GM21367 (cell line): ENCODE data around the gene CERK.

Experiments
- ATAC-seq: cut with Tn5 transposase; IDR thresholded peaks from one replicate; pipeline ENCODE4 v1.9.1; 2021; ENCODE audit not compliant: unreplicated experiment

CERK gene

DNA sequence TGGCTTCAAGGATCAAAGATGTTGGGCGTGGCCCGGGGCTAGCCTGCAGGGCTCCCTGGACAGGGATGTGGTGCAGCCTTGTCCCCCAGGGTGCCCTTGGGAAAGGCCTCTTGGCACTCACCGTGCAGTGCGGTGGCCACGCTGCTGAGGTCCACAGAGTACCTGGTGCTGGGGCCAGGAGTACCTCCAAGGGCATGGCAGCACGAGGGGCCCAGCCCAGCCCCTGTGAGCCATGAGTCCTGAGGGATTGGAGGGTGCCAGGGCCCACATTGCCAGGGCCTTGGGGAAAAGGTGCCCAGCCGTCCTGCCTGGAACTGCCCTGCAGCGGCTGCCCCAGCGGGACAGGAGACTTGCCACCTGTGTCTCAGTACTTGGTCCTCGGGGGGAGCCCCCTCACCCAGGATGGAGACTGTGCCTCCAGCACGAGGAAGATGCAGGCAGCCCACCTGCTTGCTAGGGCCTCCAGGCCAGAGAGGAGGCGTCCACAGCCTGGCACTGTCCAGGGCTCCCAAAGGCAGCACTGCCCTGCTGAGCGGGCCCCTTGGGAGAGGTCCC is 73.7 kb downstream of the CERK start:
- ATAC-seq = no peak

DNA sequence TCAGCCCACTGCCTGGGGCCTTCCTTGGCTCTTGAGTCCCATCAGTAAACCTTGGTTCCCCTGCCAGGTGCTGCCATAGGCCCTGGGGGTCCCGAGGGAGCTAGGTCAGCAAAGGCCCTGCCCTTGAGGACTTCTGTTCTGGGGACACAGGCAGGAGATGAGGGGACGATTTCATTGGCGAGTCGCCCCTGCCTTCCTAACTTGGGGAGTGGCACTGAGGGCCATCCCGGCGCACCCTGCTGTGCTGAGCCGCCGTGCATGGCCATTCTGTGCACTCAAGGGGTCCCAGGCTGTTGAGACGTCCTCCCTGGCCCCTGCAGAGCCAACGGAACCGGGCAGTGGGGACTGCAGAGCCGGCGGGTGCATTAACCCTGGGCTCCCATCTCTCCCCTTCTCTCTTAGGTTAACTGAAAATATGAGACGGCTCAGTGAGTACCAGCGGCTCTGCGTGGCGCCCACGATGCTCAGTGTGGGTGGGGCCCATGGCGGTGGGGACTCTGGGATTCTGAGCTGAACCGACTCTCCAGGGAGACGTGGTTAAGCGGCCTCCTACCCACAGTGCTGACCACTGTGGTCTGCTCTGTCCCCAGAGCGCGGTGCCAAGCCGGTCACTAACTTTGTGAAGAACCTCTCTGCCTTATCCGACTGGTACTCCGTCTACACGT is 74.5 kb downstream of the CERK start:
- no peak for ATAC-seq

DNA sequence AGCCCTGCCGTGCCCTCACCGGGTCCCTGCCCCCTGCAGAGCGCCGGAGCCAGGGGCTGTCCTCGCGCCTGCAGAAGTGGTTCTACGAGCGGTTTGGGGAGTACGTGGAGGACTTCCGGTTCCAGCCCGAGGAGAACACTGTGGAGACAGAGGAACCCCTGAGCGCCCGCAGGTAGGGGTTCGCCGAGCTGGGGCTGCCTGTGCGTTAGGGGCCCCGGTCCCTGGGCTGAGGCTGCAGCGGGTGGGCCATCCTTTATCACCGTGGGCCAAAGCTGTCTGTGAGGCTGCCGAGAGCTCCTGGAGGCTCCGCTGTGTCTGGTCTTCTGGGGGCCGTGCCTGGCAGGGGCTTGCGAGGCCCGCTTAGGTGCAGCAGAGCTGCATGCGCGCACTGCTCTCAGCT is 75.1 kb downstream of the CERK start:
- no peak for ATAC-seq

DNA sequence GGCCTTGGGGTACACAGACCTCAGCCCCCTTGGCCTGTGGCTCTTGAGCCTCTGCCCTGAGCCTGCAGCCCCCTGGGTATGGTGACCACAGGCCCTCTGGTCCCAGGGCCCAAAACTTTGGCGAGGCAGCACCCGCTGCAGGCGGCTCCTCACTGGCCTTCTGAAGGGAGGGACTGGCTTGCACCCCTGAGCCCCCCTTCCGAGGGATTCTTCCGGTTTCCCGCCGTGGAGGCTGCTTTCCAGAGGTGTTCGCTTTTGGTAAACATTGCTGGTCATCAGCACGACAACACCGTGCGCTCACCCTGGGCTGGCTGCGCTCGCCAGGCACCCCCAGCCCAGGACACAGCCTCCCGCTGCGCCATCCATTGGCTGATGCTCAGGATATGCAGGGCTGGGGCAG is 75.8 kb downstream of the CERK start:
- no peak for ATAC-seq

DNA sequence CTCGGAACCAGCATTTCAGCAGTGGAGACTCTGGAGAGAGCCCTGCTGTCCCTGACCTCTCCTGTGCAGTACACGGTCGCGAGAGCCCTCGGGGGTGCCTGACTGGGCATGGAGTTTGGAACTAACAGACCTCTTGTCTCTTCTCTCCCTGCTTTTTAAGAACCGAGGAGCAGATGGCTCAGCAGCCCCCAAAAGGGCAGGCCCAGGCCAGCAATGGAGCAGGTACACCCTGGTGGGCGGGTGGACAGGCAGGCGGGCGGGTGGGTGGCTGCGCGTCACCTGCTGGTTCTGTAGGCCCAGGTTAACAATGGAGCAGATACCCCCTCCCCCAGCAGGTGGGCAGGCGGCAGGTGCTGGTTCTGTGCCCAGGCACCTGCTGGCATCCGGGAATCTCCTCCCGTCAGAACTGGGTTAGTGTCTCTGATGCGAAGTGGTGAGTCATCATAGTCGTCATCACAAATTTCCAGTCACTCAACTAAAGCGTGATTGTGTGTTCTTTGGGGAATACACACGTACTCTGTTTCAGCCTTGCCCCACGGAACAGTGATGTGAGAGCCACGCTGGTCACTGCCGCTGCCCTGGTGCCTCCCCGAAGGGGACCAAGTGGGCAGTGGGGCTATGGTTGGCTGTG is 76.7 kb downstream of the CERK start:
- no peak for ATAC-seq

DNA sequence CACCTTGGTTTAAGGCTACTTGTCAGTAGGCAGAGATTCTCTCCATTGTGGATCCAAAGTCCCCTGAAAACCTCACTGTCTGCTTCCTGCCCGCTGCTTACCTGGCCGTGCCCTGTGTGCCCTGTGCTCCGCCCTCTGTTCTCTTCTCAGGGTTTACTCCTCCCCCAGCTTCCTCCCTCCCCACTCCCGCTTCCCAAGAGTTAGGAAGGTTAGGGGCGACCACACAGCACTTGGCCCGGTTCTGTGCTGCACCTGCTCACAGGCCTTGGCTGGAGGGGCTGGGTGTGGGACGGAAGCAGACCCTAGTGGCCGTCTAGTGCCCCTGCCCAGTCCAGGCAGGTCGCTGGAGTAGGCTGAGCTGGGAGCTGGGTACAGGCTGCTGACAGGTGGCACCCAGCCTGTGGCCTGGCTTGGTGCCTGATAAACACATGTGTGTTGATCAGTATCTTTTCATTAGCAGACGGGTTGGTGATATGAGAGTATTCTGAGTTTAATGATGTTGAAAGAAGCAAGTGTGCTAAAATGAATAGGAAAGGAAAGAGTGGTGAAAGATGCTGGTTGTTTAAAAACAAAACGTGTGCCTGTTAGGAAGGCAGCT is 77.3 kb downstream of the CERK start:
- ATAC-seq = no peak

DNA sequence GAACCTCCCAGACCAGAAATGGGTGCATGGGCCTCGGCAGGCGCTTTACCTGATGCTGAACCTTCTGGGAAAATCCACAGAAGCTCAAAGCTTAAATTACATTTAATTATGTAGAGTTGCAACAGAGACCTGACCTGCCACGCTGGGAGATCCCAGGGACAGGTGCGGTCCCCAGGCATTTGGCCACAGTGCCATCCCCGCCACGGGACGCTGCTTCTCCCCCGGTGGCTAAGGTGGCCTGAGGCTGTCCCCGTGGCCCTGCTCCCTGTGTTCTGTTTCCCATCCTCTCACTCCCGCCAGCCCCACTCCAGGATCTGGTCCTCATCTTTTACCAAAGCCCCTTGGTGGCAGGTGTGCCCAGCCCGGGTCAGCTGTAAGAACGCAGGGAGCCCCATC is 78.3 kb downstream of the CERK start:
- ATAC-seq = no peak

DNA sequence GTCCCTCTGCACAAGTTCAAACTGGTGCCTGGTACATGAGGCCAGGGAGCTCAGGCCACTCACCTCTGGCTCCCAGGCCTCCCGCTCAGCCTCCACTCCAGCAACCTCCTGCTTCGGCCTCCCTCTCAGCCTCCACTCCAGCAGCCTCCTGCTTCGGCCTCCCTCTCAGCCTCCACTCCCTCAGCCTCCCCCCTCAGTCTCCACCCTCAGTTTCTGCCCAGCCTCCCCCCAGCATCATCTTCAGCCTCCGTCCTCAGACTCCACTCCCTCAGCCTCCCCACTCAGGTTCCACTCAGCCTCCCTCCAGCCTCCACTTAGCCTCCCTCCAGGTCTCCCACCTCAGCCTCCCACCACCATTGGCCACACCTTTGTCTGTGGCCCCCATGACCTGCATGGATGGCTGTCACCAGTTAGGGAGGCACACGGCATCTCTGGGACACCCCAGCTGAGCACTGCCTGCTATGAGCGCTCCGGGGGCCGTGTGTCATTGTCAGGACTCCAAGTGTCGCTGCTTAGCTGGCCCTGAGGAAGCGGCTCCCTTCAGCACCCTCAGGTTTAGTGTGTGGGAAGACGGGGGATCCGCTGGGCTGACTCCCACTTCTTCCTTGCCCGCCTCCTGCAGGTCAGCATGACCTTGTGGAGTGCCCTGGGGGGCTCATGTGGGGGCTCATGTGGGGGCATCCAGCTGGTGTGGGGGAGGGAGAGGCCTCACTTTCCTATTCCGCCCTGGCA is 78.8 kb downstream of the CERK start:
- no peak for ATAC-seq

DNA sequence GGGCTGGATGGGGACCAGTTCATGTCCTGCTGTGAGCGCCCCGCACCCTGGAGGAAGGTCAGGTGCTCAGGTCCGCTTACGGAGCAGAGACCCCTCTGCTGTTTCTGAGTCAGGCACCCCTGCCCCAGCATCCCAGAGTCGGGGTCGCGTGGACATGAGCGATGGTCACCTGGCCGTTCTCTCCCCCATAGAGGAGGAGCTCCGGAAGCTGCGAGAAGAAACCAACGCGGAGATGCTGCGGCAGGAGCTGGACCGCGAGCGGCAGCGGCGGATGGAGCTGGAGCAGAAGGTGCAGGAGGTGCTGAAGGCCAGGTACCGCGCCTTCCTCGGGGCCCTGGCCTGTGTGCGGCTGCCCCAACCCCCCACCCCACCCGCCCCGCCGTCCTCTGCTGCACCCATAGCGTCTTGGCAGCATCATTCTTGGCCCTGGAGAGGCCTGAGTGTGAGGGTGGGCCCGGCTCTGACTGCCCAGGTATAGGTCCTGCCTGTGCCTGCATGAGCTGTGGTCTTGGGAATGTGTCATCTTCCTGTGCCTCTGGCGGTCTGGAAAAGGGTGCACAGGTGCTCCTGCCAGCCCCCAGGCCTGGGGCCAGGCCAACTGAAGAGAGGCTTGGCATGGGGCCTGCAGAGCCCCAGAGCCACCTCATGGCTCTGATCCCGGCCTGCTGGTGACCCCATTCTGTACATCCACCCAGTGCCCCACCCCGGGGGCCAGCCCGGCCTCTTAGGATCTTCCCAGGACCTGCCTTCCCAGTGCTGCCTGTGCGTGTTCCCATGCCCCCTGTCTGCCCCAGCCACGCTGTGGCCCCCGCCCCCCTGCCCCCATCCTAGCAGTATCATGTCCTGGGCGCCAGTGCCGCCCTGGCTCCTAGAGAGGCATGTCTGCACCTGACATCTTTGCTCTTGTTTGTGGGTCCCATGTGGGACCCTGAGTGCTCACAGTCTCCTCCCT is 79.8 kb downstream of the CERK start:
- no peak for ATAC-seq

DNA sequence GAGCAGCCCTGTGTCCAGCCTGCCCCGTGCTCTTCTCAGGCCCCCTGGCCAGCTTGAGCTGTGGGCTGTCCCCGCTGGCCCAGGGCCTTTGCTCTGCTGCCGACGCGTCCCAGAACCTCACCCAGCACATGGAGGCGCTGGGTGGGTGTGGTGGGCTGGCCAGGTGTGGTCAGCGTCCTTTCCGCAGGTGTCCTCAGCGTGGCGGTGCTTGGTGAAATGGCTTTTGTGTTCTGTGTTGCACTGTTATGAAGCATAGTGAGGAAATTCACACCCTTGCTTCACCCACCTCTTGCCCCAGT is 80.4 kb downstream of the CERK start:
- no peak for ATAC-seq

DNA sequence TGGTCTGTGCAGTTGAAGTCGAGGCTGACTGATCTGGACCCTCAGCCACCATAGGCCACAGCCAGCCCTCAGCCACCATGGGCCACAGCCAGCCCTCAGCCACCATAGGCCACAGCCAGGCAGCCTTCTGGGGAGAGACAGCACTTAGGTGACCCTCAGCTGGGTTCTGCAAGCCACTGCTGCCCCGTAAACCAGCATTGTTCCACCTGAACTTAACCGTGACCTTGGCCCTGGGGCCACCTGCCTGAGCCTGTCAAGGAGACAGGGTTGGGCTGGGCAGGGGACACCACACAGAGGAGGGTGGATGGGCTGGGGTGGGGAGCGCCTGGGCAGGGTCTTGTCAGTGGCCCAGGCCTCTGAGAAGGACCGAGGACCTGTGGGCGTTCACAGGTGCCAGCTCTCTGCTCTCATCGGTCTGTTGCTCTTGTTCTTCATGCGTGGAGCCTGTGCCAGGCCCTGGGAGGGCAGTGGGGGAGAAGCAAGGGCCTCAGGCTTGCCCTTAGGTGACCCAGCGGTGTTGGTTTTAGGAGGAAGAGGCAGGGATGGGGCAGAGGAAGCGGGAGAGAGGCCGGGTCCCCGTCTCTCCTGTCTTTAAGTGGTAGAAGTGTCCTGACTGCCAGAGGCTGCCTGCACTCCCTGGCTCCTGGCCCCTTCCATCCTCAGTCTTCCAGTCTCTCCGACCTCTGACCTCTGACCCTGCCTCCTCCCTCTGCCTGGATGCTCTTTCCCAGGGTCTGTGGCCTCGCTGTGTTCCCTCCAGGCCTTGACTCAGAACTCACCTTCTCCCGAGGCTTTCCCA is 81.0 kb downstream of the CERK start:
- no peak for ATAC-seq

DNA sequence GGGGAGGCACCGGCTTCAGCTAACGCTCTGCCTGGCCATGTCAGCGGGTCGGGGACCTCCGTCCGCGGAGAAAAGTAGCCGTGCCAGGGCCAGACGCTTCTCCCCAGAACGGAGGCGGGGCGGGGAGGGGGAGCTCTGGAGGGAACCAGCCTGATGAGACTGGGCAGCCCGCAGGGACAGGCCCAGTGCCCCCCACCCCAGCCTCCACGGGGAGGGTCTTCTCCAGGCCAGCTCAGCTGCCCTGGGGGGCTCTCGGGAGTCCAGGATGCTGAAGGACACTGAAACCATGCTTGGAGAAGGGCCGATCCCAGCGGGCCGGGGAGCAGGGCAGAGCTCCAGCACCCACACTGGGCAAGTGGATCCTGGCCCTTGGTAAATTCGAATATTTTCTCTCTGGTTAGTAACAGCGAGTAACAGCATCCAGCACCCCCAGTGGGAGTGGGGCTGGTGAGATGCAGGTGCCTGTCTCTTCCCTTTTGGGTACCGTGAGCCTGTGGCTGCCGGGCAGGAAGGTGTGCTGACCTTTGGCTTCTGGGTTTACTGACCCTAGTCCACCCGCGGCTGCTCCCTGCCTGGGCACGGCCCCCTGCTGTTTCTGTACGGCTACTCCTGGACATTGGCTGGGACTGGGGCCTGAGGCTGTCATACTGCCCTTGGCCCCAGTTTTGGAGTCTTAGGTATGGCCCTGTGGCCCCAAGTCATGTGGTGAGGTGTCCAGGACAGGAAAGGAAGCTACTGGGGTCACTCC is 82.0 kb downstream of the CERK start:
- no peak for ATAC-seq

DNA sequence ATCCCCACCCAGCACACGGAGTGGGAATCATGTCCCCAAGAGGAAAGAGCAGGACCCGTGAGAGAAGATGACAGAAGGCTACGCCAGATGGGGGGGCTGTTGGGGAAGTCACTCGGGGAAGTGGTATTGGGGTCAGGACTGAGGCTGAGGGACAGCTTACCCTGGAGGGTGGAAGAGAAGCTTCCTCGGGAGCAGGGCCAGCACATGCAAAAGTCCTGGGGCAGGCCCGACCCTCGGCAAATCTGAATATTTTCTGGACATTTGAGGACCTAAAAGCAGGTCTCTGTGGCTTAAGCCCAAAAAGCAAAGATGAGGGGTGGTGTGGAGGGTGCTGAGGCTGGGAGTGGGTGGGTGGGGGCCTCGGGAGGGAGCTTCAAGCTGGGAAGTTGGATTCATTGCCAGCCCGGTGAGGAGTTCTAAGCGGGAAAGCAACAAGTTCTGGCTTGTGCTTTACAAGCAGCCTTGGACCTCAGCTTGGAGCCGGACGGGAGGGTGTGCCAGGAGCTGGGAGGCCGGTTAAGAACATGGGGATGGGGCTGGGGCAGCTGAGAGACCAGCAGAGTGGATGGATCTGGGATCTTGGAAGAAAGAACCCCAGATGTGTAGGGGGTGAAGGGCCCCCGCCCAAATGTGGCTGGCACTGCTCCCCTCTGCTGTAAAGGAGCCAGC is 83.0 kb downstream of the CERK start:
- ATAC-seq = no peak

DNA sequence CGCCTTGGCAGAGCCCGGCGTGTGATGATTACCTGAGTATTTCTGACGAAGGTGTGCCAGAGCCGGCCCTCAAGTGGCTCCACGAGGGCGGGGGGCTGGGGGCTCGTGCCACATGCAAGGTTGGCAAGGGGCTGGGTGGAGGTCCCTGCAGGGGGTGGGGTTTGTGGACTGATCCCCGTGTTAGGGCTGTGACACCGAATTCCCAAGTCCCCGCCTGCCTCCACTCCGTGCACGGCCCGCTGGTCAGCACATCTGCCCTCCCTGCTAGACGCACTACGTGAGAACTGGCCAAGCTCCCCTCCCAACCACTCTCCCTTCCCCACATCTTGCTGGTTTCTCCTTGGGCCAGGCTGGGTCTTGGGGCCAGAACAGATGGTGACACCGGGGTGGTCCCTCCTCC is 83.6 kb downstream of the CERK start:
- ATAC-seq = no peak

DNA sequence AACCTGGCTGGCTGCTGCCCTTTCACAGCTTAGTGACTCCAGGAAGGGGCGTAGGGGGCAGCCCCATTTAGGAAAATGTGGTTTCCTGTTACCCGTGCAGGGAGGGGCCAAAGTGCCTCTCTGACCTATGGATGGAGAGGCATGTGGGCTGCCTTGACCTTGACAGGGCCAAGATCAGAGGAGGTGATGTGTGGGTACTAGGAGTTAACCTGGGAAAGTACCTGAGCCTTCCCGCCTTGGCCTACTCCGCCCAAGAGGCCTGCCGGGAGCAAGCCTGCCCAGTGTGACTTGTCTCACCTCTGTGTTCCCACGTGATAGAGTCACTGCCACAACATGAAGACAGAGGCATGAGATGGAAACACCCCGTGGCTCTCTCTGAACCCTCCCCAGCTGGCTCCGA is 84.5 kb downstream of the CERK start:
- no peak for ATAC-seq

DNA sequence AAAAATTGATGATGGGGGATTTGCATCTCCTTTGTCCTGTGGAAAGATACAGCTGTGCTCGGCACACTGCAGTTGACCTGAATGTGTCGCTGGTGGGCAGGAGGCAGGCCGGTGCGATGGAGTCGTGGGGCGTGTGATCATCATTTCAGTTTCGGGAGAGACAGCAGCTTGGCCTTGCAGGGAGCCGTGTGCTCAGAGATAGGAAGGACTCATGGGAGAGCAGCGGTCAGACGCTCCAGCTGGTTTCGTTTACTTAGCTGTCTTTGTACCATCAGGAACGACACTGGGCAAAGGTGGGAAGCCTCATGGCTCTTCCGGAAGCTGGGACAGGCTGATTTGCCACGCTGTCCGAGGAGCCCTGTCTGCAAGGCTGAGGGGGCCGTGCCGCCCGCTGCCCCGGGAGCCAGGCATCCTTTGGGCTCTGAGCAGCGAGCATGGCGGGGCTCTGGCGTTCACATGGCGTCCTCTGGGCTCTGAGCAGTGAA is 85.2 kb downstream of the CERK start:
- ATAC-seq = no peak

DNA sequence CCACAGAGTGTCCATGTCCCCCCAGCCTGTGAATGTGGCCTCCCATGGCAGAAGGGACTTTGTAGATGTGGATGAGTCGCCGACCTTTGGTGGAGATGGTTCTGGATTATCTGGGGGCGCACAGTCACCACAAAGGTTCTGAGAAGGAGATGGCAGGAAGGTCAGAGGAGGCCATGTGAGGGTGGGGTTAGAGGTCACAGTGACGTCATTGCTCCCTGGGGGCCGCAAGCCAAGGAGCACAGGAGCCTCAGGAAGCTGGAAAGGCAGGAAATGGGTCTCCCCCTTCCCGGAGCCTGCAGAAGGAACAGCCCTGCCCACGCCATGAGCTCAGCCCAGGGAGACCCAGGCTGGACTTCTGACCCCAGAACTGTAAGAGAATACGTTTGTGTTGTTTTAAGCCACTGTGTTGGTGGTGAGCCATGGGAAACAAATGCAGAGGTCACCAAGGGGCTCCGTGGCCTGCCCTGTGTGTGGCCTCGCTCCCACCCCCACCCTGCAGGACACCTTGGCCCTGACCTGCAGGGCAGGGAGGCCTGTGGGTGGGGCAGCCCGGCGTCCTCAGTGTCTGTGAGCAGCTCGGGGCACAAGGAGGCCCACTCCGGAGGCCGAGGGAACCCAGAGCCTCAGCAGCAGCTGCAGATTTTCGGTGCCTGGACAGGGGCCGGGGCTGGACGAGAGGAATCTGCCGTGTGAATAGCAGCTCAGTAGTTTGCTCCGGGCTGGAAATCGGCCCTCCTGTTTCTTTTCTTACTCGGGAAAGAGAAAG is 85.8 kb downstream of the CERK start:
- no peak for ATAC-seq

DNA sequence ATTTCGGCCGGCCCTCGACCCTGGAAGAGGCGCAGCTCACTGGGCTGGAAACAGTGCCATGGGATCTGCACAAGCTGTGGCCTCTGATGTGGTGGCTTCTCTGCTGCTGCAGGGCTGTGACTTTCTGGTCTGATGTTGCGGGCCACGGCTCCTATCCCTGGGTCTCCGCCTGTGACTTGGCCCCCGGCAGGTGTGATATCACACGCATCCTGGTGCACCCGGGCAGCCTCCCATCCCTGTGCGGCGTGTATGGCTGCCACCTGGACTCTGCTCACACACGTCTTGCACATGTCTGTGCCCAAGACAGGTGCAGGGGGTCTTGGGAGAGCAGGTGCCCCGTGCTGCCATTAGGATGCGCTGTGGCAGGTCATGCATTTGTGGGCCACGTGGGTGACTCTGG is 86.7 kb downstream of the CERK start:
- ATAC-seq = no peak
